Measurements from ENCODE around the gene ATF7IP.

The ATF7IP gene

DNA sequence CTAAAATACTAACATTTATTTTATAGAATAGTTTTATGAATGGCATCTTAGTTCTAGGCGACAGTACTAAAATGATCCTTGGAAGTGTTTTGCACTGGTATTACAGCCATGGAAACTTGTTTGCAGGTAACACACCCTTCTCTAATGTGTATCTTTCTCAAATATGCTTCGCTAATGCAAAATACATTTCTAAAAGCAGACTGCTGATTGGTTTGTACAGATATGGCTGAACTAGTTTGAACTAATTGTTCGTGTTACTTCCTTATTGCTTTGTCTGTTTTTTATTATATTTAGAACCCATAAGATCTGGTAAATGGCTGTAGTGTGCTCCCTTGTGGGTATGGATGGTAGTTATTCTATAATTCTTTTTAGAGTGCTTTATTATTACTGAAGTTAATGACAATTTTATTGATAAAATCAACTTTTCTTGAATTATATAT lies 53.0 kb downstream of the ATF7IP start:
- Histone ChIP-seq H3K36me3 (ENCODE audit: control insufficient read depth, insufficient read depth, low read length) (peaks cover 12% of the 10 kb centered on the region; the same call in 1 of the 2 replicates), H3K27me3 (ENCODE audit: control insufficient read depth, insufficient read depth, low read length) (no peaks in the 10 kb centered on the region), H3K4me1 (ENCODE audit: control insufficient read depth, insufficient read depth, low read length) (peaks cover 63% of the 10 kb centered on the region), H3K4me3 (ENCODE audit: low read depth, low read length) (peak overlapping the region; percentile 14; the same call in 1 of the 2 replicates), H3K9me3 (ENCODE audit: control insufficient read depth, insufficient read depth, low read length) (no peaks in the 10 kb centered on the region), H3K9ac (ENCODE audit: low read depth, low read length) (no peak overlapping the region; the same call in 1 of the 2 replicates), H3K27ac (ENCODE audit: low read depth, low read length) (peak overlapping the region; percentile 71)

DNA sequence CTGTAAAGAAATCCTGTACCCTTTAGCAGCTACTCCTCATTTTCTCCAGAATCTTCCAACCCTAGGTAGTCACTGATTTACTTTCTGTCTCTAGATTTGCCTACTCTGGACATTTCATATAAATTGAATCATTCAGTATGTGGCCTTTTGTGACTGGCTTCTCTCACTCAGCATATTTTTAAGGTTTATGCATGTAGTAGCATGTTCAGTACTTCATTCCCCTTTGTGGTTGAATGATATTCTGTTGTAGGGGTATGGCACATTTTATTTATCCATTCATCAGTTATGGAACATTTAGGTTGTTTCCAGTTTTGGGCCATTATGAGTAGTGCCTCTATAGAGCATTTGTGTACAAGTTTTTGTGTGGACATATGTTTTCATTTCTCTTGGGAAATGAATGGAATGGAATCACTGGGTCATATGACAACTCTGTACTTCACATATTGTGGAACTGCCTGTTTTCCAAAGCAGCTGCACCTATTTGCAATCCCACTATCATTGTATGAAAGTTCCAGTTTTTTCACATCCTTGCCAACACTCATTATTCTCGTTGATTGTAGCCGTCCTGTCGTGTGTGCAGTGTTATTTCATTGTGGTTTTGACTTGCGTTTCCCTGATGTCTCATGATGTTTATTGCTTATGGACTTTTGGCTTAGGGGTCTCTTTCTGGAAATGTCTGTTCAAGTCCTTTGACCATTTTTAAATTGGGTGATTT lies 57.2 kb downstream of the ATF7IP start:
- no peak overlapping the region for H3K4me3 ChIP-seq (ENCODE audit: low read depth, low read length)
- no peaks in the 10 kb centered on the region for H3K27me3 ChIP-seq (ENCODE audit: control insufficient read depth, insufficient read depth, low read length)
- no peak overlapping the region for H3K9ac ChIP-seq (ENCODE audit: low read depth, low read length)
- peaks cover 47% of the 10 kb centered on the region for H3K36me3 ChIP-seq (ENCODE audit: control insufficient read depth, insufficient read depth, low read length)
- no peaks in the 10 kb centered on the region for H3K9me3 ChIP-seq (ENCODE audit: control insufficient read depth, insufficient read depth, low read length)
- H3K27ac ChIP-seq (ENCODE audit: low read depth, low read length), result no peak overlapping the region
- H3K4me1 ChIP-seq (ENCODE audit: control insufficient read depth, insufficient read depth, low read length), result peaks cover 29% of the 10 kb centered on the region

DNA sequence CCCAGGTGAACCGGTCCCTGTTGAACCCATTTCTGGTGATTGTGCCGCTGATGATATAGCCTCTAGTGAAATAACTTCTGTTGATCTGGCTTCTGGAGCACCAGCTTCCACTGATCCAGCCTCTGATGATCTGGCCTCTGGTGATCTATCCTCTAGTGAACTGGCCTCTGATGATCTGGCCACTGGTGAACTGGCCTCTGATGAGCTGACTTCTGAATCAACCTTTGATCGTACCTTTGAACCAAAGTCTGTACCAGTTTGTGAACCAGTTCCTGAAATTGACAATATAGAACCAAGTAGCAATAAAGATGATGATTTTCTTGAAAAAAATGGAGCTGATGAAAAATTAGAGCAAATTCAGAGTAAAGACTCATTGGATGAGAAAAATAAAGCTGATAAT lies 59.1 kb downstream of the ATF7IP start:
- Histone ChIP-seq H3K27me3 (ENCODE audit: control insufficient read depth, insufficient read depth, low read length) (no peaks in the 10 kb centered on the region), H3K4me3 (ENCODE audit: low read depth, low read length) (no peak overlapping the region), H3K9ac (ENCODE audit: low read depth, low read length) (no peak overlapping the region), H3K4me1 (ENCODE audit: control insufficient read depth, insufficient read depth, low read length) (peaks cover 11% of the 10 kb centered on the region), H3K9me3 (ENCODE audit: control insufficient read depth, insufficient read depth, low read length) (no peaks in the 10 kb centered on the region), H3K36me3 (ENCODE audit: control insufficient read depth, insufficient read depth, low read length) (peaks cover 60% of the 10 kb centered on the region), H3K27ac (ENCODE audit: low read depth, low read length) (no peak overlapping the region)

DNA sequence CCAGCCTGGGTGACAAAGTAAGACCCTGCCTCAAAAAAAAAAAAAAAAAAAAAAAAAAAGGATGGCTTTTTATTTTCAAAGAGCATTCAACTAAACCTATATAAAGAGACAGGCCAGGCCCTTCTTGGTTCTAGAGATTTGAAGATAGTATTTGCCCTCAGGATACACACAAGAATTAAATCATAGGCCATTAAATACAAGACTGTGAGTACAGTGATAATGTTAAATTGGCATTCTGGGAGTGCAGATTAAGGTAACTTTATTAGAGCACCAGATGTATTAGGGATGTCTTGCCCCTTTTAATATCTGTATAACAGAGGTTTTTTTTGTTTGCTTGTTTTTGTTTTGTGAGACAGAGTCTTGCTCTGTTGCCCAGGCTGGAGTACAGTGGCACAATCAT lies 61.3 kb downstream of the ATF7IP start:
- H3K9me3 ChIP-seq (ENCODE audit: control insufficient read depth, insufficient read depth, low read length), result no peaks in the 10 kb centered on the region
- H3K4me1 ChIP-seq (ENCODE audit: control insufficient read depth, insufficient read depth, low read length), result 0 out of 2 replicates have a peak, but pooled peaks cover 4% of the 10 kb centered on the region
- H3K4me3 ChIP-seq (ENCODE audit: low read depth, low read length), result no peak overlapping the region
- no peaks in the 10 kb centered on the region for H3K27me3 ChIP-seq (ENCODE audit: control insufficient read depth, insufficient read depth, low read length)
- no peak overlapping the region for H3K9ac ChIP-seq (ENCODE audit: low read depth, low read length)
- H3K27ac ChIP-seq (ENCODE audit: low read depth, low read length), result no peak overlapping the region
- H3K36me3 ChIP-seq (ENCODE audit: control insufficient read depth, insufficient read depth, low read length), result peaks cover 48% of the 10 kb centered on the region

GRCh38 chr12:14427929-14428328 lies 62.4 kb downstream of the ATF7IP start:
- H3K36me3 ChIP-seq (ENCODE audit: control insufficient read depth, insufficient read depth, low read length), result peaks cover 47% of the 10 kb centered on the region
- H3K9ac ChIP-seq (ENCODE audit: low read depth, low read length), result no peak overlapping the region
- no peaks in the 10 kb centered on the region for H3K27me3 ChIP-seq (ENCODE audit: control insufficient read depth, insufficient read depth, low read length)
- H3K9me3 ChIP-seq (ENCODE audit: control insufficient read depth, insufficient read depth, low read length), result no peaks in the 10 kb centered on the region
- H3K27ac ChIP-seq (ENCODE audit: low read depth, low read length), result no peak overlapping the region
- no peak overlapping the region for H3K4me3 ChIP-seq (ENCODE audit: low read depth, low read length)
- H3K4me1 ChIP-seq (ENCODE audit: control insufficient read depth, insufficient read depth, low read length), result 0 out of 2 replicates have a peak, but pooled peaks cover 4% of the 10 kb centered on the region

- Histone ChIP-seq H3K9ac (ENCODE audit: low read depth, low read length) (no peak overlapping the region), H3K36me3 (ENCODE audit: control insufficient read depth, insufficient read depth, low read length) (peaks cover 45% of the 10 kb centered on the region), H3K4me3 (ENCODE audit: low read depth, low read length) (no peak overlapping the region), H3K27ac (ENCODE audit: low read depth, low read length) (no peak overlapping the region), H3K27me3 (ENCODE audit: control insufficient read depth, insufficient read depth, low read length) (no peaks in the 10 kb centered on the region), H3K4me1 (ENCODE audit: control insufficient read depth, insufficient read depth, low read length) (0 out of 2 replicates have a peak, but pooled peaks cover 4% of the 10 kb centered on the region), H3K9me3 (ENCODE audit: control insufficient read depth, insufficient read depth, low read length) (no peaks in the 10 kb centered on the region)
Observed at GRCh38 chr12:14430394-14430986, 65.0 kb downstream of the ATF7IP start.

DNA sequence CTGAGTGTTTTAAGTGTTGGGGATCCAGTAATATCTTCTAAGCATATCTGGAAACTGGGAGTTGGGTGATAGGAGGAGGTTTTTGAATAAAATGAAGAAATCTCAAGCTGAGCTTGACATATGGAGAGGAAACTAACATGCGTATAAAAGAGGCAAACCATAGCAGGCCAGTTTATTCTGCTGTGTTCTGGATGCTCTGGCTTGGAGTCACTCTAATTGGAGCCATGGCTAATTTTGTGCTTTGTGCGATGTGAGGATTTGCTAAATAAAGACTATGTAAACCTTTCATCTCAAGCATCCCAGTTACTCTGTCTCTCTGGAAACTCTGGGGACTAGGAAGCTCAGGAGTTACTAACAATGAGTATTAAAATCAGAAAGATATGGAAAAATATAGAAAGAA lies 66.5 kb downstream of the ATF7IP start:
- H3K27ac ChIP-seq (ENCODE audit: low read depth, low read length), result no peak overlapping the region
- H3K36me3 ChIP-seq (ENCODE audit: control insufficient read depth, insufficient read depth, low read length), result peaks cover 49% of the 10 kb centered on the region
- no peaks in the 10 kb centered on the region for H3K9me3 ChIP-seq (ENCODE audit: control insufficient read depth, insufficient read depth, low read length)
- 0 out of 2 replicates have a peak, but pooled peaks cover 4% of the 10 kb centered on the region for H3K4me1 ChIP-seq (ENCODE audit: control insufficient read depth, insufficient read depth, low read length)
- no peaks in the 10 kb centered on the region for H3K27me3 ChIP-seq (ENCODE audit: control insufficient read depth, insufficient read depth, low read length)
- no peak overlapping the region for H3K4me3 ChIP-seq (ENCODE audit: low read depth, low read length)
- no peak overlapping the region for H3K9ac ChIP-seq (ENCODE audit: low read depth, low read length)

- no peaks in the 10 kb centered on the region for H3K9me3 ChIP-seq (ENCODE audit: control insufficient read depth, insufficient read depth, low read length)
- no peak overlapping the region for H3K9ac ChIP-seq (ENCODE audit: low read depth, low read length)
- peaks cover 66% of the 10 kb centered on the region for H3K36me3 ChIP-seq (ENCODE audit: control insufficient read depth, insufficient read depth, low read length)
- H3K27me3 ChIP-seq (ENCODE audit: control insufficient read depth, insufficient read depth, low read length), result no peaks in the 10 kb centered on the region
- H3K27ac ChIP-seq (ENCODE audit: low read depth, low read length), result no peak overlapping the region
- H3K4me3 ChIP-seq (ENCODE audit: low read depth, low read length), result no peak overlapping the region
- no peaks in the 10 kb centered on the region for H3K4me1 ChIP-seq (ENCODE audit: control insufficient read depth, insufficient read depth, low read length)
Observed at GRCh38 chr12:14435627-14436026, 70.1 kb downstream of the ATF7IP start.

DNA sequence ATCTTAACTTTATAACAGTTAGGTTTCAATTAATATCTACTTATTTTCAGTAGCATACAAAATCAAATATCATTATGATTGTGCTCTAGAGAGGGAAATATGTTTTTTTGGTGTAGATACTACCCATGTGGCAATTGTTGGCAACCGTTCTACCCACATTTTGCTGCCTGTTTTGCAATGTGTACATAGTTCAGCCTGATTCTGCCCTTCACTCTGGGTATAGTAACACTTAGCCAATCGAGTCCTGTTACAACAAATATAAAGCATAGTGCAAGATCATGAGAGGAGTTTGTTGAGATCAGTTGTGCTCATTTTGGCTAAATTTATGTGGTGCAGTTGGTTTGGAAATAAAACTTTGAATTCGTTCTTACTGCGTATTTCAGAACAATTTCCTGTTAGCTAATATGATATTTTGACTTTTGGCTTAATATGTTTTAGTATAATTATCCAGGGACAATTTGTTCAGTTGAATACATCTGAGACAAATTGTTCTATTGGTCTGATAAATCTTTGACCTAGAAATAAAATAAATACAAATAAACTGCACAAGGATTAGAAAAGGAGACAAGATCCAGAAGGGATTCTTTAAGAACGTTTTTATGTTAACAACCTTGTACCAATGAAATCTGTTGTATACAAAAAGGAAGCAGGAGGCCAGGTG lies 76.9 kb downstream of the ATF7IP start:
- H3K4me1 ChIP-seq (ENCODE audit: control insufficient read depth, insufficient read depth, low read length), result no peaks in the 10 kb centered on the region
- no peak overlapping the region for H3K9ac ChIP-seq (ENCODE audit: low read depth, low read length)
- H3K36me3 ChIP-seq (ENCODE audit: control insufficient read depth, insufficient read depth, low read length), result peaks cover 84% of the 10 kb centered on the region
- H3K9me3 ChIP-seq (ENCODE audit: control insufficient read depth, insufficient read depth, low read length), result no peaks in the 10 kb centered on the region
- no peak overlapping the region for H3K4me3 ChIP-seq (ENCODE audit: low read depth, low read length)
- H3K27me3 ChIP-seq (ENCODE audit: control insufficient read depth, insufficient read depth, low read length), result no peaks in the 10 kb centered on the region
- no peak overlapping the region for H3K27ac ChIP-seq (ENCODE audit: low read depth, low read length)

DNA sequence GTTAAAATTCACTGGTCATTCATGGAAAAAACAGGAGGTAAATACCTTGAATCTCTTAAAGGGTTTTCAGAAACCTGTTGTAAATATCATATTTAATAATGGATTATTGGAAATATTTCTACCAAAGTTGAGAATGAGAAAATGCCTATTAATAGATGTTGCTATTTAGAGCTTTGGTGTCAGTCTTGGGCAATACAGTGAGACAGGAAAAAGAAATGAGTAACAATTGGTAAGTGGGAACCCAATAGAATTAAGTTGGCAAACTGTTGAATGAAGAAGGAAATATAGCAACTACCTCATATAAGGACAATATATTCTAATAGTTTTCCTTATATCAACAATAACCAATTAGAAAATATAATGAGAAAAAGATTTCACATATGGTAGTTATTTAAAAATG lies 78.0 kb downstream of the ATF7IP start:
- Histone ChIP-seq H3K27me3 (ENCODE audit: control insufficient read depth, insufficient read depth, low read length) (no peaks in the 10 kb centered on the region), H3K36me3 (ENCODE audit: control insufficient read depth, insufficient read depth, low read length) (peaks cover 87% of the 10 kb centered on the region), H3K4me1 (ENCODE audit: control insufficient read depth, insufficient read depth, low read length) (no peaks in the 10 kb centered on the region), H3K27ac (ENCODE audit: low read depth, low read length) (no peak overlapping the region), H3K4me3 (ENCODE audit: low read depth, low read length) (no peak overlapping the region), H3K9ac (ENCODE audit: low read depth, low read length) (no peak overlapping the region), H3K9me3 (ENCODE audit: control insufficient read depth, insufficient read depth, low read length) (no peaks in the 10 kb centered on the region)

- H3K4me3 ChIP-seq (ENCODE audit: low read depth, low read length), result no peak overlapping the region
- peaks cover 16% of the 10 kb centered on the region; the same call in 1 of the 2 replicates for H3K4me1 ChIP-seq (ENCODE audit: control insufficient read depth, insufficient read depth, low read length)
- H3K27me3 ChIP-seq (ENCODE audit: control insufficient read depth, insufficient read depth, low read length), result no peaks in the 10 kb centered on the region
- no peak overlapping the region for H3K9ac ChIP-seq (ENCODE audit: low read depth, low read length)
- no peaks in the 10 kb centered on the region for H3K9me3 ChIP-seq (ENCODE audit: control insufficient read depth, insufficient read depth, low read length)
- peaks cover 62% of the 10 kb centered on the region for H3K36me3 ChIP-seq (ENCODE audit: control insufficient read depth, insufficient read depth, low read length)
- no peak overlapping the region for H3K27ac ChIP-seq (ENCODE audit: low read depth, low read length)
Observed at GRCh38 chr12:14450479-14450878, 85.0 kb downstream of the ATF7IP start.
